ENCODE measurements around the gene CENPX. TPM values are rescaled to one million over a fixed set of nuclear protein-coding genes. Genes with fewer than 3 reads are reported as not detected.

The CENPX gene
- total and polyA plus RNA-seq, 2 of the 13 experiments (the other 11 are each of a cell fraction or from before 2014, with no cell fraction given): 92.7 to 170 TPM

- TF ChIP-seq ETV5 (CRISPR knock-in tag; IDR thresholded peaks at IDR 0.05; ENCODE audit: borderline replicate concordance): peak; percentile 68
- peak; percentile 86; the same call in 1 of the 2 replicates for TF ChIP-seq ZBTB7A (CRISPR knock-in tag; IDR thresholded peaks at IDR 0.05)
- no peak for TF ChIP-seq NR3C1 (CRISPR knock-in tag; IDR thresholded peaks at IDR 0.05)
- TF ChIP-seq TBX3 (IDR thresholded peaks at IDR 0.05; ENCODE audit: borderline replicate concordance): no peak
- TF ChIP-seq ZNF605 (CRISPR knock-in tag; IDR thresholded peaks at IDR 0.05): peak; percentile 55; the same call in 1 of the 2 replicates
- TF ChIP-seq ERF (CRISPR knock-in tag; IDR thresholded peaks at IDR 0.05): peak; percentile 15; the same call in 1 of the 2 replicates
- no peak for TF ChIP-seq ZNF407 (CRISPR knock-in tag; IDR thresholded peaks at IDR 0.05; ENCODE audit: not compliant biosample characterization)
- TF ChIP-seq ZBTB20 (CRISPR knock-in tag; IDR thresholded peaks at IDR 0.05; ENCODE audit: borderline replicate concordance, low read depth): no peak; the same call in 1 of the 2 replicates
- 0 out of 2 replicates have a peak, but pooled peaks have one; percentile 64 for TF ChIP-seq AHR (CRISPR knock-in tag; IDR thresholded peaks at IDR 0.05)
- no peak for TF ChIP-seq FIP1L1 (IDR thresholded peaks at IDR 0.05; ENCODE audit: borderline replicate concordance, insufficient read depth, low read depth, low read length)
- 0 out of 2 replicates have a peak, but pooled peaks have one; percentile 33 for TF ChIP-seq ZNF629 (CRISPR knock-in tag; conservative IDR thresholded peaks at IDR 0.05)
- no peak; the same call in 1 of the 2 replicates for TF ChIP-seq KDM3A (CRISPR knock-in tag; IDR thresholded peaks at IDR 0.05; ENCODE audit: low read depth)
- peak; percentile 91 for TF ChIP-seq ARID4A (CRISPR knock-in tag; IDR thresholded peaks at IDR 0.05; ENCODE audit: borderline replicate concordance)
- TF ChIP-seq ATF1 (CRISPR knock-in tag; IDR thresholded peaks at IDR 0.05): no peak
- peak; percentile 35; the same call in 1 of the 2 replicates for TF ChIP-seq ELF1 (CRISPR knock-in tag; IDR thresholded peaks at IDR 0.05)
- peak; percentile 69; the same call in 1 of the 2 replicates for TF ChIP-seq ZZZ3 (CRISPR knock-in tag; IDR thresholded peaks at IDR 0.05; ENCODE audit: borderline replicate concordance)
Observed at GRCh38 chr17:82056729-82057621, 34.3 kb upstream of the CENPX start (continued).

Measured in HepG2 (cell line).